ENCODE results near the gene TSEN34. TPM values are rescaled to one million over a fixed set of nuclear protein-coding genes. Genes with fewer than 3 reads are reported as not detected.
"Not testable (repeated sequence)": the region's sequence is repeated elsewhere in the genome, so short reads cannot be mapped to it uniquely, and the experiment has no call there.

The TSEN34 gene
- total RNA-seq, 1 experiment from 2014 or later, result 32.0 TPM

- H3K9me3 Mint-ChIP-seq, result no peaks in the 10 kb centered on the region
- no peaks in the 10 kb centered on the region; the same call in 1 of the 2 replicates for H3K27me3 Mint-ChIP-seq (ENCODE audit: low read depth)
- no peak for DNase-seq (ENCODE audit: low spot score)
- H3K4me3 Mint-ChIP-seq, result no peak overlapping the region
- ATAC-seq, result no peak
- H3K36me3 Mint-ChIP-seq, result peaks cover 27% of the 10 kb centered on the region
- H3K27ac Mint-ChIP-seq, result peak overlapping the region; percentile 65
- ChIA-PET CTCF (interaction anchor here (1.2 to 1.4 kb wide), 2 partner anchors 20 to 55 kb away, joined by 5 read pairs; partner anchors contain the start of gene TSEN34), POLR2A (no interaction called here)
- H3K4me1 Mint-ChIP-seq, result peaks cover 20% of the 10 kb centered on the region
- TF ChIP-seq AFF4 (CRISPR knock-in tag; IDR thresholded peaks at IDR 0.05; ENCODE audit: borderline replicate concordance) (no peak), ATF6 (CRISPR knock-in tag; IDR thresholded peaks at IDR 0.05) (no peak), NFYB (CRISPR knock-in tag; conservative IDR thresholded peaks at IDR 0.05; ENCODE audit: low read depth) (no peak), CBFB (CRISPR knock-in tag; IDR thresholded peaks at IDR 0.05; ENCODE audit: low read depth) (no peak), ETV6 (CRISPR knock-in tag; IDR thresholded peaks at IDR 0.05) (no peak), ATF3 (CRISPR knock-in tag; conservative IDR thresholded peaks at IDR 0.05) (no peak), ERG (CRISPR knock-in tag; IDR thresholded peaks at IDR 0.05) (no peak), MAX (CRISPR knock-in tag; IDR thresholded peaks at IDR 0.05) (no peak), FOXP1 (CRISPR knock-in tag; IDR thresholded peaks at IDR 0.05; ENCODE audit: borderline replicate concordance) (no peak), PRRX2 (CRISPR knock-in tag; IDR thresholded peaks at IDR 0.05) (no peak)
Measured at GRCh38 chr19:54211235-54211634, 20.1 kb downstream of the TSEN34 start.

- H3K27ac Mint-ChIP-seq; H3K4me3 Mint-ChIP-seq; CTCF ChIA-PET; H3K9me3 Mint-ChIP-seq; DNase-seq (ENCODE audit: low spot score); POLR2A ChIA-PET; ATAC-seq; H3K27me3 Mint-ChIP-seq (ENCODE audit: low read depth): not testable (repeated sequence)
- H3K36me3 Mint-ChIP-seq, result peaks cover 10% of the 10 kb centered on the region
- peaks cover 13% of the 10 kb centered on the region for H3K4me1 Mint-ChIP-seq
Measured at GRCh38 chr19:54214217-54214616, 23.1 kb downstream of the TSEN34 start.

GRCh38 chr19:54214734-54215133 is 23.6 kb downstream of the TSEN34 start:
- H3K4me3 Mint-ChIP-seq; H3K27me3 Mint-ChIP-seq (ENCODE audit: low read depth); CTCF ChIA-PET; POLR2A ChIA-PET; H3K9me3 Mint-ChIP-seq; ATAC-seq; DNase-seq (ENCODE audit: low spot score); H3K27ac Mint-ChIP-seq: not testable (repeated sequence)
- Mint-ChIP-seq H3K36me3 (peaks cover 10% of the 10 kb centered on the region), H3K4me1 (peaks cover 13% of the 10 kb centered on the region)

- peaks cover 7% of the 10 kb centered on the region; the same call in 1 of the 2 replicates for H3K36me3 Mint-ChIP-seq
- ATAC-seq (no peak), DNase-seq (ENCODE audit: low spot score) (no peak)
- CTCF ChIA-PET, result interaction anchor here (0.9 kb wide), 1 partner anchor 424 kb away, joined by 3 read pairs; no protein-coding TSS in a partner anchor
- peaks cover 13% of the 10 kb centered on the region for H3K4me1 Mint-ChIP-seq
- POLR2A ChIA-PET, result interaction anchor here (0.6 kb wide), 1 partner anchor 23 kb away, joined by 3 read pairs; no protein-coding TSS in a partner anchor
- no peaks in the 10 kb centered on the region for H3K9me3 Mint-ChIP-seq
- no peak overlapping the region for H3K4me3 Mint-ChIP-seq
- H3K27ac Mint-ChIP-seq, result no peak overlapping the region
- no peaks in the 10 kb centered on the region; the same call in 1 of the 2 replicates for H3K27me3 Mint-ChIP-seq (ENCODE audit: low read depth)
- no peak for TF ChIP-seq ZSCAN18 (CRISPR knock-in tag; IDR thresholded peaks at IDR 0.05)
- no peak for TF ChIP-seq TCF7 (CRISPR knock-in tag; IDR thresholded peaks at IDR 0.05; ENCODE audit: low read depth)
- no peak for TF ChIP-seq MAX (CRISPR knock-in tag; IDR thresholded peaks at IDR 0.05)
- TF ChIP-seq RORB (CRISPR knock-in tag; IDR thresholded peaks at IDR 0.05), result no peak
- TF ChIP-seq STAT6 (CRISPR knock-in tag; conservative IDR thresholded peaks at IDR 0.05; ENCODE audit: low read depth), result no peak
- TF ChIP-seq SP1 (CRISPR knock-in tag; conservative IDR thresholded peaks at IDR 0.05), result no peak
- TF ChIP-seq ZNF671 (CRISPR knock-in tag; IDR thresholded peaks at IDR 0.05), result no peak
- TF ChIP-seq MYBL2 (CRISPR knock-in tag; IDR thresholded peaks at IDR 0.05), result no peak
Measured at GRCh38 chr19:54216869-54217268, 25.8 kb downstream of the TSEN34 start.
